HG02870 (cell line): ENCODE results near the gene CRIP2.

ENCODE experiments used
- ATAC-seq: cut with Tn5 transposase; IDR thresholded peaks from one replicate; pipeline ENCODE4 v1.9.1; 2021; ENCODE audit warnings: mild to moderate bottlenecking, moderate library complexity; ENCODE audit not compliant: unreplicated experiment

The CRIP2 gene, protein sequence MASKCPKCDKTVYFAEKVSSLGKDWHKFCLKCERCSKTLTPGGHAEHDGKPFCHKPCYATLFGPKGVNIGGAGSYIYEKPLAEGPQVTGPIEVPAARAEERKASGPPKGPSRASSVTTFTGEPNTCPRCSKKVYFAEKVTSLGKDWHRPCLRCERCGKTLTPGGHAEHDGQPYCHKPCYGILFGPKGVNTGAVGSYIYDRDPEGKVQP

DNA sequence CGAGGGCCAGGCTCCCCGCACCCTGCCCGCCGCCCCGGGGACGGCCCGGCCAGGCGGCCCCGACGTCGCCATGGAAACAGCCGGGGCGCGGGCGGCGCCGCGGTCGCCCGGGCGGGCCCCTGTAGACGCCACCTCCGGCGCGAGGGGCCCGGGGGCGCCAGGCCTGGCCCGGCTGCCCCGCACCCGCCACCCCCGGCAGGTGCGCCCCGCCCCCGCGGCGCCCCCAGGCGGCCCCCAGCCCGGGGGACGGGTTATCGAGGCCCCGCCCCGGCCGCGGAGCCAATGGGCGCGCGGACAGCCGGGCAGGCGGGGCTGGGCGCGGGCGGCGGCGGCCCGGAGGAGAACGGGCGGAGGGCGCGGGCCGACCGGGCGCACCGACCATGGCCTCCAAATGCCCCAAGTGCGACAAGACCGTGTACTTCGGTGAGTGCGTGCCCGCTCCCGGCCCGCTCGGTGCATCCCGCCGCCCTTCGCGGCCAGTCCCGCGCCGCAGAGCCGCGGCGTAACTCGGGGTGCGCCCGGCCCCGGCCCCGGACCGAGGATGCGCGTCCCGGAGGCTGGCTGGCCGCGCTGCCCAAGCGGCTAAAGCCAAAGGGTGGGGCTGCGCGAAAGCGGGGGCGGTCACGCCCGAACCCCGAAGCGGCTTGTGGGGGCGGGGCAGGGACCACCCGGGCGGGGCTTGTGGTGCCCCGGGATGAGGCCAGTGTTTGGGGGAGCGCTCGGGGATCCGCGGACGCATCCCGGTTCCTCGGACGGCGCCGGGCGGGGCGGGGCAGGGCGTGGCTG, at the start of gene CRIP2:
Gene CRIP2, plus strand, starts transcription at position 339 of the 786 bp plus-strand sequence. Its CDS starts 42 bp downstream, at position 381.
- no peak for ATAC-seq

DNA sequence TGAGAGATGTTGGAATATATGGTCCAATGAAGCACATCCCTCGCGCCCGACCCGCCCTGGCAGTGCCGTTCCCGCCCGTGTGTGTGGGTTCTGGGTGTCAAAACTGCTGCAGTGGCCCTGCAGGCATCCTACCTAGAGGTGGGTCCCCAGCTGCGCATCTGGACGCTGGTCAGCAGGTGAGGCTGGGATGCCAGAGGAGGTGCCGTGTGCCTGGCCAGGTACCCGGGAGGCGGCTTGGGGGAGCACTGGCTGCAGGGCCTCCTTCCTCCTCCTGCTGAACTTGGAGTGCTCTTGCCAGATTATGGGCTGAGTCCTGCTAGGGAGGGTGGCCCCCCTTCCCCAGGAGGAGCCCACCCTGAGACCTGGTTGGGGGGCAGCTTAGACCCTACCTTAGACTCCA, 49.8 kb upstream of the CRIP2 start:
- ATAC-seq: no peak

DNA sequence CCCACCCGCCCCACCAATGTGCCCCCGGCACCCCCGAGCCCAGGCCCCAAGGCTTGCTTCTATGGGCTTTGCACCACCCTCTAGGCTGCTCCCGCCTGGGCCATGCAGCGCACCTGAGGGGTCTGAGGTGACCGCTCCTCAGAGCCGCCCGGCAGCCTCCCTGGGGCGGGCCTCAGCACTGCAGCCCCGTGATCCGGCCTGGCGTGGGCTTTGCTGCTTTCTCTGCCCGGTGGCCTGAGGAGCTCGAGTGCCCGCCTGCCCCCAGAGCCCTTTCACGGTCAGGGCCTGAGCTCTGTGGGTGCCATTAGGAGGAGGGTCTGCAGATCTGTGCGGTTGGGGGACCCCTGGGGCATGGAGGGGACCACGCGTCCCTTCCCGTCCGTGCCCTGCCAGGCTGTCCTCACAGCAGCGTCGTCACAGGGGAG, 48.8 kb upstream of the CRIP2 start:
- no peak for ATAC-seq

DNA sequence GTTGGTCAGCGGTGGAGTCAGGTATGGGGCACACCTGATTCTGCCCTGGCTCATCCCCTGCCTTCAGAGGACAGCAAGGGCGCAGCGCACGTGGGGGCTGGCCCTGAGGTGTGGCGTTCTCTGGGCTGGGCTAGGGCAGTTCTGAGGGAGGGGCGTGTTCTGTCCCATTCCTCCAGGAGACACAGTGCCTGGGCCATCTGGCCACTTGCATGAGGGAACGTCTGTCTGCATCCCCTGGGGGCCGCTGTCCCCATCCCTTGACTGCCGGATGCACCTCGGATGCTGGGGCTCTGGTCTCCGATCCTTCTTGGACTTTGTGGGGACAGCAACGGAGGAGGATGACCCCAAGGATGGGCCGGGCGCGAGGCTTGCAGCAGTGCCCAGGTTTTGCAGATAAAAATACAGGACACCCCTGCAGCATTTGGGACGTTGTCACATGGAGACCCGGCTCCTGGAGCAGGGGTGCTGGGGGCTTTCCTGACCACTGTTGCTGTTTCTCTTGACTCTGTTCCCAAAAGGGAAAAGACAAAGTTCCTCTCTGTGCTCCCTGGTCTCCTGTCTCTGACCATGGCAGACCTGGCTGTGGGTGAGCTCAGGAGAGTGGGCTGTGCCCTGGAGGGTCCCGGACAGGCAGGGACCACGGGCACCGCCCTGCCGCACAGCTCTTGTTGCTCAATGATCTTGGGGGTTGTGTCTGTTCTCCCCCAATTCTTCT, 48.0 kb upstream of the CRIP2 start:
- no peak for ATAC-seq

DNA sequence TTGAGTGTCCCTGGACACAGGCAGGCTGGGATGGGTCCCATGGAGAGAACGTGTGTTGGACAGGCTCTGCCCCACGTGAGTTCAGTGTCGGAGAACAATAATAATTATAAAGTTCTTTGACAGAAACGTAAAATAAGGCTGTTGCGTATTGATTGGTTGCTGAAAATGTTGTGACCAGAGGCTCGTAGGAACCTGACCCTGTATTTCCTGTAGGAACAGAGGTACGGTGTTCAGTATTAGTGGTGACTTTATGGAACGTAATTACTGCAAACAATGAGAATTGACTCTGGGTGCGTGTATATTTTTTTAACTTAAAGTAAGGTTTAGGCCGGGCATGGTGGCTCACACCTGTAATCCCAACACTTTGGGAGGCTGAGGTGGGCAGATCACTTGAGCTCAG, 47.2 kb upstream of the CRIP2 start:
- no peak for ATAC-seq

DNA sequence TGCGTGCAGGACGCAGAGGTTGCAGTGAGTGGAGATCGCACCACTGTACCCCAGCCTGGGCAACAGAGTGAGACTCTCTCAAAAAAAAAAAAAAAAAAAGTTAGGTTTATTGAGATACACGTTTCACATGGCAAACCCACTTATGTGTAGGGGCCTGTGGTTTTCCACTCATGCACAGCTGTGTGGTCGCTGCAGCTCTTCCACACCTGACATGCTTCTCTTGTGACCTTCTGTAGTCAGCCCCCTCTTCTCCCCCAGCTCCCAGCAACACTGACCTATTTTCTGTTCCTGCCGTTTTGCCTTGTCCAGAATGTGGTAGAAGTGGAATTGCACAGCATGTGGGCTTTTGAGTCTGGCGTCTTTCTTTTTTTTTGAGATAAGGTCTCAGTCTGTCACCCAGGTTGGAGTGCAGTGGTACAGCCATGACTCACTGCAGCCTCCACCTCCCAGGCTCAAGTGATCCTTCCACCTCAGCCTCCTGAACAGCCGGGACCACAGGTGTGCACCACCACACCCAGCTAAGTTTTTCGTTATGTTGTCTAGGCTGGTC, 46.6 kb upstream of the CRIP2 start:
- ATAC-seq: no peak

DNA sequence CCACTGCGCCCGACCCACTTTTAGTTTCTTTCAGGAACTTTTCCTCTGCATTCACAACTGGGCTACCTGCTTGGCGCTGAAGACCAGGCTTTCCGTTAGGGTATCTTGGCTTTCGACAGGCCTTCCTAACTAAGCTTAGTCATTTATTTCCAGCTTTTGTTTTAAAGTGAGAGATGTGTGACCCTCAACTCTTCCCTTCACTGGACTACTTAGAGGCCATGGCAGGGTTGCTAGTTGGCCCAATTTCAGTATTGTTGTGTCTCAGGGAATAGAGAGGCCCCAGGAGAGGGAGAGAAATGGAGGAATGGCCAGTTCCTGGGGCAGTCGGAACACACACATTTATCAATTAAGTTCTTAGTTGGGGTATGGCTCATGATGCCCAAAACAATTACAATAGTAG, 44.6 kb upstream of the CRIP2 start:
- ATAC-seq: no peak

DNA sequence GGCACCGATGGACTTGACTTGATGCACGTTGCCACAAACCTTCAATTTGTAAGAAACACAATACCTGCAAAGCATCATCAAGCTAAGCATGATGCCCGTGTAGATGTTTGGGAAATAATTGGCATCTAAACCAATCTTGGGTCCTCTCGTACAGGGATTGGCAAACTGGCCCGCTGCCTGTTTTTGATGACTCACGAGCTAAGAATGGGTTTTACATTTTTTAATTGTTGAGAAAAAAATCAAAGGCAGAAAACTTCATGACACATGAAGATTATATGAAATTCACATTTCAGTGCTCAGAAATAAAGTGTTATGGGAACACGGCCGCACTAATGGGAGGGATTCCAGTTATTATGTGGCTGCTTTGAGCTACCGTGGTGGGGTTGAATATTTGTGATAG, 44.1 kb upstream of the CRIP2 start:
- no peak for ATAC-seq

DNA sequence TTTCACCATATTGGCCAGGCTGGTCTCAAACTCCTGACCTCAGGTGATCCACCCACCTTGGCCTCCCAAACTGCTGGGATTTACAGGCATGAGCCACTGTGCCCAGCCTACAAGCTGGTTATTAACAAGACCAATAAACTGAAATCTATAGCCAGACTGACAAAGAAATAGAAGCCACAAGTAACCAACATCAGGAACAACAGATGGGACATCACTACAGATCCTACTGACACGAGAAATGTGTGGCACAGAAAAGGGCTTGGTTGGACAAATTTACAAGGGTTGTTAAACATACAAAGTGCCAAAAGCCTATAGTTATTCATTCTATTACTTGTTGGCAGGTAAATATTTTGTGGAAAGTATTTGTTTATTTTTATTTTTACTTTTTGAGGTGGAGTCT, 43.4 kb upstream of the CRIP2 start:
- ATAC-seq: no peak

DNA sequence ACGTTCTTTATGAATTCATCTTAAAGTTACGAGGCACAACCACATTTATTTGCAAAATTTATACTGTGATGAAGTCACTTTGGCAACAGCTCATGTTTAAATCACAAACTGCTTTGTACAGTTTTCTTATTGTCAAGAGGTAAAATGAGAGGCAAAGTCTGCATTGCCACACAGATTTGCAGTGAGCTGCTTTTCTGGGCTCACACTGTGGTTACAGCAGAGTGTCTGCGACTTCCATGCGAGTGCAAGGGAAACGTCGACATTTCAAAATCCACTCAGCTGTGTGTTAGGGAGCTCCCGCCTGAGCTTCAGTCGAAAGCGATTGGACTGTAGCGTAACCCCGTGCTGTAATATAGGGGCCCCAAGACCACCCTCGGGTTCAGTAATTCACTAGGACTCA, 42.0 kb upstream of the CRIP2 start:
- no peak for ATAC-seq

DNA sequence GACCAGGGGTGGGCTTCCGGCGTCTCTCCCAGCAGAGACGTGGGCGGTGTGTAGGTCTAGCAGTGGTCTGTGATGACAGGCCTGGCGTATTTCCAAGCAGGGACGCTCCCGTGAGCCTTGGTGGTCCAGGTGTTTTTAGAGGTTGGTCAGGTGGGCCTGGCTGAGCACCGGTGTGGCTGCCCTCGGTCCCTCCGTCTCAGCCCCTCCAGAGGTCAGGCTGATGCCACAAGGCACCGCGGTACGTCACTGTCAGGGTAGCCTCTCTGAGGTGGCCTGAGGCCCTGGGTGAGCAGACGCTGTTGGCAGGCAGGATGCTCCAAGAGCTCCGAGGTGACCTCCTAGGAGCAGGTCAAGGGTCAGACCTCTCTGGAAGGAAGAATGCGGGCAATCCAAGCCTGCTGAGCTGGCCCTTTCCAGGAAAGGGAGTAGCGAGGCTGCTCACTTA, 41.4 kb upstream of the CRIP2 start:
- ATAC-seq: no peak

DNA sequence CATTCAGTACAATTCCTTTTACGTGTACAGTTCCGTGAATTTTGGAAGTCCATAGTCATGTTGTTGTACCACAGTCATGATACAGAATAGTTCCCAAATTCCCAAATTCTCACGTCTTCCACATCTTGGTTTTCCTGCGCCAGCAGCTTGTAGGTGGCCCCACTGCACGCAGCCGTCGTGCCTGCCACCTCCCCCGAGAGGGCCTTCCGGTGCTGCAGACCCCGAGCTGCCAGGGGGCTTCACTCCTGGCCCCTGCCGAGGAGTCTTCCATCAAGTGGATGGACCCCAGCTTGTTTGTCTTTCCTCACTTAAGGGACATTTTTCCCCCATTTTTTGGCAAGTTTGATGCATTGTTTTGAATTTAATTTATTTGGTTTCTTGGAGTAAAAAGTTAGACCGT, 38.2 kb upstream of the CRIP2 start:
- no peak for ATAC-seq

DNA sequence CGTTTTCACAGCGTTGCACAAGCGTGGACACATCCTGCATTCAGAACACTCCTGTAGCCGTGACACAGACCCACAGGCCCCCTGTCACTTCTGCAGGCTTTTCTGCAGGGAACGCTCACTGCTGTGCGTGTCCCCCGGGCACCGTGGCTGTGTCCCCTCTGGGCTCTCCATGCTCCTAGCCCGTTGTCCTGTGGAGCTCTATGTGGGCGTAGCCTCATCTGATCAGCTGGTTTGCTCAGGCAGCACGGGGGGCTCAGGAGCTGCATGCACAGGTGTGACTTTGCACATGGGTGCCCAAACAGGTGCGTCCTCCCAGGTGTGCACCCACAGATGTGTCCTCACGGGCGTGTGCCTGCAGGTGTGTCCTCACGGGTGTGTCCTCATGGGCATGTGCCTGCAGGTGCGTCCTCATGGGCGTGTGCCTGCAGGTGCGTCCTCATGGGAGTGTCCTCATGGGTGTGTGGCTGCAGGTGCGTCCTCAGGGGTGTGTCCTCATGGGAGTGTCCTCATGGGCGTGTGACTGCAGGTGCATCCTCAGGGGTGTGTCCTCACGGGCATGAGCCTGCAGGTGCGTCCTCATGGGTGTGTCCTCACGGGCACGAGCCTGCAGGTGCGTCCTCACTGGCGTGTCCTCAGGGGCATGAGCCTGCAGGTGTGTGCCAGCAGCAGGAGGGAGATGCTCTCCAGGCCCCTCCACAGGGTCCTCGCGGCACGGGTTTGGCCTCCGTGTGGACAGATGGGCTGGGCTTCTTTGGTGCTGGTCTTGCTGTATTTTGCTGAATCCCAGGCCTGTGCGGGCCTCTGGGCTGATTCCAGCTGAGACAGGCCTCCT, 37.5 kb upstream of the CRIP2 start:
- ATAC-seq: no peak

DNA sequence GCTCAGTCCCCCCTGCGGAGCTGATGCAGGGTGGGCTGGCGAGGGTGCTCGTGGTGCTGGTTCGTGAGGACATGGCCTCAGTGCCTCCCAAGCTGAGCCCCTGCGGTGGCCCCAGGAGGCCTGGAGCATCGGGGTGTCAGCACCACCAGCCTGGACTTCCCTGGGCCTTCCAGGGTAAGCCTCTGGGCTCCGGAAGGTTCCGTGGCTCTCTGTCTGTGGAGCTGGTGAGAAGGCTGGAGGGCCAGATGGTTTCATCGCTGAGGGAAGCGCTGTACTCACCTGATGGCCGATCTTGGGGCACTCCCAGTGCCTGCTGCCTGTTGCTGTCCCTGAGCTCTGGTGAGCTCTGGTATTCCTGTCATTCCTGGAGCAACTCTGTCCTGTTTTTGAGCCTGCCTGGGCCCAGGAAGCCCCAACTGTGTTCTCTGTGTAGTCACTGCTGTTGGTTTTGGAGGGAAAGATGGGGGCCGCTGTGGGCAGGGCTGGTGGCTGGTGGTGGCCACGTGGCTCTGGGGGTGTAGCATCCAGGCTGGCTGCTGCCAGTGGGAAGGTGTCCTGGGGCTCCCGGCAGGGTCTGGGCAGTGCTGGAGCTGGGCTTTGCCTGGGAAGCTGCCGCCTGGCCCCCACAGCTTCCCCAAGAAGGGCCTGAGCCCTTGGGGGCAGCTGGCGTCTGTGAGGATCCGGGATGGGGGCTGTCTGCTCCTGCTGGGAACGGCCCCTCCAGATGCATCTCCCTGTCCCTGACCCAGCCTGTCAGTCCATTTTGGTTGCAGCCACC, 36.7 kb upstream of the CRIP2 start:
- no peak for ATAC-seq

DNA sequence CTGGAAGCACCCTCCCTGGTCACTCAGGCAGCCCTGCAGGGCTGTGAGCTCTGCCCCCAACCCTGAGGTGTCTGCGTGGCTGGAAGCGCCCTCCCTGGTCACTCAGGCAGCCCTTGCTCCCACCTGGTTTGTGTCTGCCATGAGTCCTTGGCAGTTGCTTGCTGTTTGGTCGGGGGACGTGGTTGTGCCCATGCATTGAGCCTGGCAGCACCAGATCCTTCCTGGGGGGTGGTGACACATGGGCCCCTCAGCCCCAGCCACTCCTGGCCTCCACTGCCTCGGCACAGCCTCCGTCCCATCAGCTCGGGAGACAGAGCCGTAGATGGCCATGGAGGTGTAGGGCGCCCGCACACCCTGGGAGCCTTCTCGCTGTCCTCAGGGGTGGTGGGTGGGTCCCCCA, 35.4 kb upstream of the CRIP2 start:
- ATAC-seq: no peak

DNA sequence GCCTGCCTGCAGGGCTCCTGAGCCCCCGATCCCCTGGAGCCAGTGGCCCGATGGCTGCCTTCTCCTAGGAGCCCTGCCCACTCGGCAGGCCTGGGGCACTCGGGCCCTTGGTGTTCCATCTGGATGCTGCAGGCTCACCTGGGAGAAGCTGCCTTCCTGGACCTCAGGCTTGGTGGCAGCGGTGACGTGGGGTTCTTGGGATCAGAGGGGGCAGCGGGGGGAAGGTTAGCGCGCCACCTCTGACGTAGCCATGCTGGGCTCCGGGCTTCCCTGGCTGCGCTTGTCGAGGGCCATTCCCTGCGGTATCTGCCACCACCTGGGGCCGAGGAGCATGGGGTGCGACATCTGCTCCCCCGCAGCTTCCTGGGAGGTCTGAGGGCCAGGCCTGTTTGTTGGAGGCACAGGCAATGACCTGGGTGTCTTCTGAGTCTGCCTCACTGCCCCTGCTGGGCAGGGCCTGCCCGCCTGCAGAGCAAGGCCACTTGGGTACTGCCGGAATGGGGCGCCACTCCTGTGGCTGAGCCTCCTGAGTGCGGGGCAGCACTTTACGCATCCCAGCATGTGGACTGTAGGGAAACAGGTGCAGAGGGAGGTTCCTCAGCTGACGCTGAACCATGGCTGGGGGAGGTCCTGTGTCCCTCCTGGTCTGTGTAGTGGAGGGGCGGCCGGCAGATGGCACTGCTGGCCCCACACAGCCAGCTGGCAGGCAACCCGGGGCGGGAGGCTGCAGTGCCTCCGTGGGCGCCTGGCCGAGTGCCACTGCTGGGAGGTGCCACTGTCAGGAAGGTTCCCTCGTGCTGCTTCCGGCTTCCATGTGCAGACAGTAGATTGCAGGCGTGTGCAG, 34.7 kb upstream of the CRIP2 start:
- ATAC-seq: no peak

DNA sequence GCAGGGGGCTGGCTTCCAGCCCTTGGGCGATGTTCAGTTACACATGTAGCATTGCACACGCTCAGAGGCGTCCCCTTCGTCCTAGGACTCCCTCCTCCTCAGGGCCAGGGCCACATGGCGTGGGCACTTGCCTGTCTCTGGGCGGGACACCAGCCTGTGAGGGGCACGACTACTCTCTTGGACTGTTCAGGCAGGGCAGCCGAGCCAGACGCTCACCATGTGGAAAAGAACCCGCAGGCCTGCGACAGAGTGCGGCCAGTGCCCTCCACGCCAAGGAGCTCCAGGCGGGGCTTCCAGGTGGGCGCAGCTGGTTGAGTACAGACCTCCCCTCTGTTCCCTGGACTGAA, 34.1 kb upstream of the CRIP2 start:
- ATAC-seq: no peak

DNA sequence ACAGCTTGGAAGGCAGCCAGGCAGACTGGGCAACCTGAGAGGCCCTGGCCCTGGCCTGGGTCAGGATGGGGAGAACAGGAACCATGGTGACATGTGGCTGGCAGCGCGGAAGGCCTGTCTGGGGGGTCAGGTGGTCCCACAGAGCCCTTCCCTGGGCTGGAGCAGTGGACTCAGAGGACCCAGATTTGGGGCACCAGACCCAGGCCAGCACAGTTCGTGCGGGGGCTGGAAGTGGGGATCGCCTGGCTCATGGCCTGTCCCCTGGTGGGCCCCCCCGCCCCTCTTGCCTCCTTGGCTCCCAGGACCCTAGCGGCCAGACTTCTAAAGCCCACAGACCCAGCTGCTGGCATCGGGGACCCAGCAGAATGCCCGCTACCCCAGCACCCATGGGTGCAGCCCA, 33.6 kb upstream of the CRIP2 start:
- ATAC-seq: no peak

DNA sequence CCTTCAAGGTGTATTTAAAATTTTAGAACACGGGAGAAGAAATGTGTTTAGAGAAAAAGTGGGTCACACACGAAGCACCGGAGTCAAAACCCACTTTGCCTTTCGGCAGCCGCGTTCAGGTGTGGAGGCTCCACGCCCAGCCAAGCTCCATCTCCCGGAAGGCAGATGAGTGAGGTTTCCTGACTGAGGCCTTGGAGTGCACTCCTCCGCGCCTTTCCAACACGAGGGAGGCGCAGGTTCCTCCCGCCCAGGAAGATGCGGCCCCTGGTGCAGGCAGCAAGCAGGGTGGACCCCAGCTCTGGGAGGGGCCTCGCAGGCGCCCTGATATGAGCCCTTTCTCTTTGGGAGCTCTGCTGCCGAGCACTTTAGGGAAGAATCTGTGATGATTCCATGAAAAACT, 32.5 kb upstream of the CRIP2 start:
- no peak for ATAC-seq
